ENCODE data around the gene SMAD2.

DNA sequence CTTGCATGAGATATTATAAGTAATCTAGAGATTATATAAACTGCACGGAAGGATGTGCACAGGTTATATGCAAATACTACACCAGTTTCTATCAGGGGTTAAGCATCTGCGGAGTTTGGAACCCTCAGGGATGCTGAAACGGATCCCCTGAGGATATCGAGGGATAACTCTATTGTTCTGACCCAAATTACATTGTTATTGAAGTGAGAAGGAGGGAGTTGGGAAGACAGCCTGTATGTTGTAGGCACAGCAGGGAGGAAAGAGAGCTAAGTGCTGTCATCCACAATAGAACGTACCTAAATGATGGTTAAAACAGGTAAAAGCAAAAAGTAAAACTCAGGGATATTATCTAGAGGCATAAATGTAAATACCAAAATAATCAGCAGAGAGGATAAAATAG lies 44.6 kb upstream of the SMAD2 start:
- TF ChIP-seq, protein P1, sequence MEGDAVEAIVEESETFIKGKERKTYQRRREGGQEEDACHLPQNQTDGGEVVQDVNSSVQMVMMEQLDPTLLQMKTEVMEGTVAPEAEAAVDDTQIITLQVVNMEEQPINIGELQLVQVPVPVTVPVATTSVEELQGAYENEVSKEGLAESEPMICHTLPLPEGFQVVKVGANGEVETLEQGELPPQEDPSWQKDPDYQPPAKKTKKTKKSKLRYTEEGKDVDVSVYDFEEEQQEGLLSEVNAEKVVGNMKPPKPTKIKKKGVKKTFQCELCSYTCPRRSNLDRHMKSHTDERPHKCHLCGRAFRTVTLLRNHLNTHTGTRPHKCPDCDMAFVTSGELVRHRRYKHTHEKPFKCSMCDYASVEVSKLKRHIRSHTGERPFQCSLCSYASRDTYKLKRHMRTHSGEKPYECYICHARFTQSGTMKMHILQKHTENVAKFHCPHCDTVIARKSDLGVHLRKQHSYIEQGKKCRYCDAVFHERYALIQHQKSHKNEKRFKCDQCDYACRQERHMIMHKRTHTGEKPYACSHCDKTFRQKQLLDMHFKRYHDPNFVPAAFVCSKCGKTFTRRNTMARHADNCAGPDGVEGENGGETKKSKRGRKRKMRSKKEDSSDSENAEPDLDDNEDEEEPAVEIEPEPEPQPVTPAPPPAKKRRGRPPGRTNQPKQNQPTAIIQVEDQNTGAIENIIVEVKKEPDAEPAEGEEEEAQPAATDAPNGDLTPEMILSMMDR (optimal IDR thresholded peaks at IDR 0.05 in 1 of 3, IDR thresholded peaks at IDR 0.05 in 1 of 3, conservative IDR thresholded peaks at IDR 0.05 in 1 of 3; ENCODE audit: extremely low read depth in 1 of 3, insufficient read depth in 2 of 3, low read length in 3 of 3): no peak
- no peak for TF ChIP-seq EZH2 (IDR thresholded peaks at IDR 0.05; ENCODE audit: low read length)
